Suprapubic skin (tissue), 3 donors: ENCODE results near the gene RASL12.

Experiments used
- POLR2AphosphoS5 ChIP-seq, 3 donors: sonication (generic); formaldehyde crosslinking; IDR thresholded peaks; one replicate each; pipeline ENCODE4 v1.6.1; 2017; ENCODE audit warnings: antibody characterized with exemption in 3 of 3
- TF ChIP-seq, protein P1 (sequence below), 2 donors: fragments of 200-600 bp in 1 of 2; fragments of 450-650 bp in 1 of 2; sonication (generic) in 1 of 2; IDR thresholded peaks; one replicate each; pipeline ENCODE4 v1.5.1; 2016 to 2019; ENCODE audit warnings: antibody characterized with exemption in 2 of 2, mild to moderate bottlenecking in 1 of 2, moderate library complexity in 1 of 2

- TF ChIP-seq, protein P1, sequence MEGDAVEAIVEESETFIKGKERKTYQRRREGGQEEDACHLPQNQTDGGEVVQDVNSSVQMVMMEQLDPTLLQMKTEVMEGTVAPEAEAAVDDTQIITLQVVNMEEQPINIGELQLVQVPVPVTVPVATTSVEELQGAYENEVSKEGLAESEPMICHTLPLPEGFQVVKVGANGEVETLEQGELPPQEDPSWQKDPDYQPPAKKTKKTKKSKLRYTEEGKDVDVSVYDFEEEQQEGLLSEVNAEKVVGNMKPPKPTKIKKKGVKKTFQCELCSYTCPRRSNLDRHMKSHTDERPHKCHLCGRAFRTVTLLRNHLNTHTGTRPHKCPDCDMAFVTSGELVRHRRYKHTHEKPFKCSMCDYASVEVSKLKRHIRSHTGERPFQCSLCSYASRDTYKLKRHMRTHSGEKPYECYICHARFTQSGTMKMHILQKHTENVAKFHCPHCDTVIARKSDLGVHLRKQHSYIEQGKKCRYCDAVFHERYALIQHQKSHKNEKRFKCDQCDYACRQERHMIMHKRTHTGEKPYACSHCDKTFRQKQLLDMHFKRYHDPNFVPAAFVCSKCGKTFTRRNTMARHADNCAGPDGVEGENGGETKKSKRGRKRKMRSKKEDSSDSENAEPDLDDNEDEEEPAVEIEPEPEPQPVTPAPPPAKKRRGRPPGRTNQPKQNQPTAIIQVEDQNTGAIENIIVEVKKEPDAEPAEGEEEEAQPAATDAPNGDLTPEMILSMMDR (IDR thresholded peaks at IDR 0.05), result no peak
- peak in 1 of 3 donors; percentile 27 for TF ChIP-seq POLR2AphosphoS5 (IDR thresholded peaks at IDR 0.05)
These were observed 38.7 kb downstream of the RASL12 start, which contains the start of gene MTFMT for GRCh38 chr15:65028921-65029735.
